ENCODE data around the gene ZBP1.

Gene ZBP1

DNA sequence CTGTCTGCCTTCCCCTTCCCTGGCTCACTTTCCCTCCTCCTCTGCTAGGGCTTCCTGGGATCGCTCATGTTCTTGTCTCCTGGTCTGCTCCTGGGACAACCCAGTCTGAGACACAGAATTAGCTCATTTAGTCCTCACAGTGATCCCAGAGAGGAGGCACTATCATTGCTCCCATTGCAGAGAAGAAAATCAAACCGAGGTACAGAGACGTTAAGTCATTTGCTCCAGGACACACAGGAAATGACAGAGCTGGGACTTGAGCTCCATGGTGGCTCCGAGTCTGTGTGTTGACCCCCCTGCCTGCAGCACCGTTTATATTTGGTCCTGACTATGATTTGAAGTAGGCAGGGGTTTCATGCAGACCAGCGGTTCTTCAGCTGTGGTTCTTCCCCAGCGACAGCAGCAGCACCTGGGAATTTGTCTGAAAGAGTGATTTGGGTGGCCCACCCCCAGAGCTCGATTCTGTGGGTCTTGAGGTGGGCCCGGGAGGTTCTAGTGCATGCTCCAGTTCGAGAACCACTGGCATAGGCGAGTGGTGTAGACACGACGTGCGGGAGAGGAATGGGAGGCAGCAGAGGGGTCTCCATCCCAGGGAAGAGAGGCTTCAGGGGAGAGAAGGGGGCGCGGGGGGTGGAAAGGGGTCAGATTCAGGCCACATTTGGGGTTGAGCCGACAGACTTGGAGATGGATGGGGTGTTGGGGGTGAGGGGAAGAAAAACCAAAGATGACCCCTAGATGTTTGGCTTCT, 34.6 kb downstream of the ZBP1 start:
- Mint-ChIP-seq H3K9me3 (ENCODE audit: low read depth) (no peaks in the 10 kb centered on the region), H3K36me3 (no peaks in the 10 kb centered on the region), H3K4me3 (no peak overlapping the region), H3K4me1 (ENCODE audit: low read depth) (no peaks in the 10 kb centered on the region), H3K27me3 (peaks cover 19% of the 10 kb centered on the region), H3K27ac (no peak overlapping the region)

DNA sequence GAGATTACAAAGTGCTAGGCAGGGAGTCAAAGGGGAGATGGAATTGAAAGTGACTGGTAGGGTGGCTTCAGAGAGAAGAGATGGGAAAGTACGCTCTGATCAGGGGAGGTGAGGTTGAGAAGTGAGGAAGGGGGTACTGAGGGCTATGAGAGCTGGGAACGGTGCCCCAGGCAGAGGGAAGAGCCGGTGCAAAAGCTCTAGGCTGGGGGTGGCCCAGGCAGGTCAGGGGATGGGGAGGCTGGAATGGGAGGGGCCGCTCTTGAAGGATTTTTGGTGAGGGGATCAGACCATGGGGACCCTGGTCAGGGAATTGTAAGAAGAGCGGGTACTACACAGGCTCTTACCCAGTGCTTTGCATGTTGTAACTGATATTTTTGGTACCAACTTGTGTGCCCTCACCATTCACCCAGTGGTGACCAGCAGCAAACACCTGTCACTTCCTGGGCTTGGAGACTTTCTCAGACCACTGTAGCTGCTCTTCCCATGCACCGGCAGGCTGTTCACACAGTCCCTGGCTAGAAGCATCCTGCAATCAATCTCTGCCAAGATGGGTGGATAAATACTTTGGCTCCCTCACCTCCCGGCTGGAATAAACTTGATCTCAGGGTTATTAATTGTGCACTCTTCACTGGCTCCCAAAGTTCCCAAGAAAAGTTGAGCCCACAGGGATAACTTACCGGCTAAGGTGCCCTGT, 35.3 kb downstream of the ZBP1 start:
- Mint-ChIP-seq H3K27me3 (peaks cover 26% of the 10 kb centered on the region), H3K9me3 (ENCODE audit: low read depth) (no peaks in the 10 kb centered on the region), H3K4me1 (ENCODE audit: low read depth) (no peaks in the 10 kb centered on the region), H3K36me3 (no peaks in the 10 kb centered on the region), H3K4me3 (no peak overlapping the region), H3K27ac (no peak overlapping the region)

DNA sequence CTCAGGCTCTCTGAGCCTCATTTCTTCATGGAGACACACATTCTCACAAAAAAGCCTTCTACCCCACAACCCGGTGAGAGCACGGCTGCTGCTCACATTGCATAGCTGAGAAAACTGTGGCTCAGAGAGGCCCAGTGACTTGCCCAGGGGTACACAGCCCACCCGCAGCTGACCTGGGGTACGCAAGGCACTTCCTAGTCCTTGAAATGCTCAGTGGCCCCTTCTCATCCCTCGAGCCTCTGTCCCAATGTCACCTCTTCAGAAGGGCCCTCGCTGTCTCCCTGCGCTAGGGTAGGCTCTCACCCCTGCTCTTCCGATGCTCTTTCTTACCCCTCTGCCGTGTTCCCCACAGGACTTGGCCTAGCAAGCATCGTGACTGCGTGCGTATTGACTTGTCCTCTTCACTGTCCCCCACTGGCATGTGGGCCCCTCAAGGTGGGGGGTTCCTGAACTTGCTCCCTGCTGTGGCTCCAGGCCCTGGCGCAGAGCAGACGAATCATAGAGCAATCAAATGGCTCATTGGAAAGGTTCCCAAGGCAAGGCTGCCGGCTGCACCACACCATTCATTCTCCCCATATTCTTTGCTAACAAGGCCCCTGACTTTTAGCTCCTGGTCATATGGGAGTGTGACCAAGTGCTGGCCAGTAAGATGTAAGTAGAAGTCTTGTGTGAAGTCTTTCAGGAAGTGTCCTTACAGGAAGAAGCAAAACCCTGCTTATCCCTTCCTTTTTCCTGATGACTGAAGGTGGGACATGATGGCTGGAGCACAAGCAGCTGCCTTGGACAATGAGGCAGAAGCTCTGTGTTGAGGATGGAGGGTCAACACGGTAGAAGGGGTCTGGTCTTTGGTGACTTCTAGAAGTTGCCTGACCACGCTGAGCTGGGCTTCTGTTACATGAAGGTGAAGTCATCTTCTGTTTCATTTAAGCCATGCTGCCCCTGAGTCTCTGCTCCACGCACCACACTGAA, 36.7 kb downstream of the ZBP1 start:
- no peaks in the 10 kb centered on the region for H3K4me1 Mint-ChIP-seq (ENCODE audit: low read depth)
- no peak overlapping the region for H3K27ac Mint-ChIP-seq
- H3K9me3 Mint-ChIP-seq (ENCODE audit: low read depth): no peaks in the 10 kb centered on the region
- H3K36me3 Mint-ChIP-seq: no peaks in the 10 kb centered on the region
- no peak overlapping the region for H3K4me3 Mint-ChIP-seq
- peaks cover 30% of the 10 kb centered on the region for H3K27me3 Mint-ChIP-seq

DNA sequence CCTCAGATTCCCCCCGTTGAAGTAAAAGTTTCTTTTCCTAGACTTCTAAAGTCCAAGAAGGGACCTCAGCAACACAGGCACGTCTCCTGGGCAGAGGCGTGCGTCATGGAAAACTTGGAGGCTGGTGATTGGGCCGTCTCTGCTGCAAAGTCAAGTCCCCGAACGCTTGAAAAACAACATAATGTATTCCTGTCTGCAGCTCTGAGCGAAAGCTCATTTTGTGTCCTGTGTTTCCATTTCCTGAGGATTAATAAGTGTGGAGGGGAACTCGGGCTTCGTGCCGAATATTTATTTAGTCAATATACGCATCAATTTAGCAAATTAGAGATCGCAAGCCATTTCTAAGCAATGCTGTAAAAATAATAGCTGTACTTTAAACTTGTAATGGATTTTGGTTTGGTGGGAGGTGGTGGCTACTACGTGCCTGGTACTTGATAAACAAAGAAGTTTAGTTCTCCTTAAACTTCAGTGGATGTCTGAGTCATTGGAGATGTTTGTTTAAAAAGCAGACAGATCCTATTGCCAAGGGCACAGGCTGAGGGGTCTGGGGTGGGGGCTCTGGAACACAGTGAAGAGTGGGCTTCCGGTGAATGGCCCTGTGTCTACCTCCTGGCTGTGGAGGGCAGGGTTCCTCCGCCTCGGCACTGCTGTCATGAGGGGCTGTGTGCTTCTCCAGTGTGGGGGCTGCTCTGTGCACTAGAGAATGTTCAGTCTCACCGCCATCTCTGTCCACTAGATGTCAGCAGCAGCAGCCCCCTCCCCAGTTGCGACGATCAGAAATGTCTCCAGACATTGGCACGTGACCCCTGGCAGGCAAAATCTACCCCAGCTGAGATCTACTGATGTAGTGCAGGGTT, 37.6 kb downstream of the ZBP1 start:
- Mint-ChIP-seq H3K4me3 (no peak overlapping the region), H3K9me3 (ENCODE audit: low read depth) (no peaks in the 10 kb centered on the region)

DNA sequence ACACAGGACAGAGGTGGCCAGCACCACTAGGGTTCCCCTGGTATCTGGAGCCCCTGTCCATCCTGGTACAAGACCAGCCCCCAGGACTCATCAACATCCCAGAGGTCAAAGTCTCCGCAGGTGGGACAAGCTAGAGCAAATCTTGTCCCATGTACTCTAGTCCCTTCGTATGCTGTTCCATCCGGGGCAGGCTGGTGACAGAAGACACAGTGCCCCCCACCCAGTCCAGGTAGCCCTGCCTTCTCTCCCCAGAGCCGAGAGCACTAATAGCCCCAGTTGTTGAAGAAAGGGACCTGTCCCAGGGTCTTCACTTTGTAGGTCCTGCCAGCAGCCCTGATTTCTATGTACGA, 38.2 kb downstream of the ZBP1 start:
- no peaks in the 10 kb centered on the region for H3K9me3 Mint-ChIP-seq (ENCODE audit: low read depth)
- H3K4me3 Mint-ChIP-seq: no peak overlapping the region
- no peaks in the 10 kb centered on the region for H3K4me1 Mint-ChIP-seq (ENCODE audit: low read depth)
- no peaks in the 10 kb centered on the region for H3K36me3 Mint-ChIP-seq
- peaks cover 30% of the 10 kb centered on the region for H3K27me3 Mint-ChIP-seq
- H3K27ac Mint-ChIP-seq: no peak overlapping the region

More for the DNA sequence above, 37.6 kb downstream of the ZBP1 start:
- Mint-ChIP-seq H3K27me3 (peaks cover 30% of the 10 kb centered on the region), H3K36me3 (no peaks in the 10 kb centered on the region), H3K27ac (no peak overlapping the region), H3K4me1 (ENCODE audit: low read depth) (no peaks in the 10 kb centered on the region)

DNA sequence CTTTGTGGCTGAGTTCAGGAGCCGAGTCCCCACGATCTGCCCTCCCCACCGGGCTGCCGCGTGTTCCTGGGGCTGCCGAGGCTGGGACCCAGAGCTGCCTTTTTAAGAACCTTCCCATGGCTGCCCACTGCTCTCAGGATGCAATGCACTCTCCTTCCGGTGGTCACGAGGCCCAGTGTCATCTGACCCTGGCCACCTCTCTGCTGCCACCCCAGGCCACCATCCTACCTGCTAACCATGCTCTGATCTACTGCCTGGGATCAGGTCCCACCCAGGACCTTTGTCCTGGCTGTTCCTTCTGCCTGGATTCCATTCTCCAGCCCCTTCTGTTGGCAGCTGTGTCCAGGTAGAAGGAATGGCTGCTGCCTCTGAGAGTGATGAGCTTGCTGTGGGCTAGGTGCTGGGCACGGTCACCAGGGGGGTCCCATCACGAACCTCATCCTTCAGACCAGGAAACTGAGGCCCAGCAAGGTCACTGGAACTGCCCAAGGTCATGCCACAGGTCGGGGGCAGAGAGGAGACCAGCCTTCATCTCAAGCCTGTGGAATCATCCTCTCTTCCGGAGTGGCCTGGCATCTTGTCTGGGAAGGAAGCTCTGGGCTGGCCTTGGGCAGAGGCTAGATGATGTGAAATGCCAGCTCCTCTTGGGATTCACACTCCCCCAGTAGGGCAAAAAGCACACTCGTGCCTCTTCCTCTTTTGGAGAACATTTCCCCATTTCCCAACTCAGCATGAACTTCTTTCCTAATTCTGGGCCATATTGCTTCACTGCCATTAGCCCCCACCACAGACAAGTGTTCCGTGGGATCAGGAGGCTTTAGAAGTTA, 38.8 kb downstream of the ZBP1 start:
- no peak overlapping the region for H3K4me3 Mint-ChIP-seq
- H3K9me3 Mint-ChIP-seq (ENCODE audit: low read depth): no peaks in the 10 kb centered on the region
- H3K36me3 Mint-ChIP-seq: no peaks in the 10 kb centered on the region
- H3K27ac Mint-ChIP-seq: no peak overlapping the region
- H3K4me1 Mint-ChIP-seq (ENCODE audit: low read depth): no peaks in the 10 kb centered on the region
- peaks cover 30% of the 10 kb centered on the region for H3K27me3 Mint-ChIP-seq

DNA sequence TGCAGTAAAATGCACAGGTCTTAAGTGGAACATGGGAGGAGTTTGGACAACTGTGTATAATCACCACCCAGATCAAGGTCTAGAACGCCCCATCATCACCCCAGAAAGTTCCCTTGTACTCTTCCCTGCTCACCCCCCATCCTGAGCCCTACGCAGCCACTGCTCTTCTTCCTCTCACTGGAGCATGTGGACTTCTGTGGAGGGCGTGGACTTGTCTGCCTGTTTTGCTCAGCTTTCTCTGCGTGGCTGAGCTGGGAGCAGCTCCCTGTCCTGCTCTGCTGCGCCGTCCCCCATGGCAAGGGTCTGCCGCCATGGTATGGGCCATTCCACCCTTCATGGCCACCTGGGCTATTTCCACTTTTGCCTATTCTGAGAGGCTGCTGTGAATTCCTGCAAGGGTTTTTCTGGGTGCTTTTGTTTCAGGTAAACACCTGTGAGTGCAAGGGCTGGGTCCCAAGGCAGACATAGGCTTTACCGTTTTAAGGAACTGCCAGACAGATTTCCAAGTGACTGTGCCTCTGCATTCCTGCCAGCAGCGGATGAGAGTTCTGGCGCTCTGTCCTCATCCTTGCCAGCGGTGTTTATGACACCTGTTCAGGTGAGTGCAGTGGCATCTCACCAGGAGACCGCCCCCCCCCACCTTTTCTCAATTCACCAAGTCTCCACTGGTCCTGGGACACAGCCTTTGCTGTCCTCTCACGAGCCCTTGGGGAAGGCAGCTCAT, 39.6 kb downstream of the ZBP1 start:
- H3K4me3 Mint-ChIP-seq: no peak overlapping the region
- H3K9me3 Mint-ChIP-seq (ENCODE audit: low read depth): no peaks in the 10 kb centered on the region
- no peaks in the 10 kb centered on the region for H3K36me3 Mint-ChIP-seq
- H3K4me1 Mint-ChIP-seq (ENCODE audit: low read depth): no peaks in the 10 kb centered on the region
- H3K27me3 Mint-ChIP-seq: peaks cover 30% of the 10 kb centered on the region
- H3K27ac Mint-ChIP-seq: no peak overlapping the region

DNA sequence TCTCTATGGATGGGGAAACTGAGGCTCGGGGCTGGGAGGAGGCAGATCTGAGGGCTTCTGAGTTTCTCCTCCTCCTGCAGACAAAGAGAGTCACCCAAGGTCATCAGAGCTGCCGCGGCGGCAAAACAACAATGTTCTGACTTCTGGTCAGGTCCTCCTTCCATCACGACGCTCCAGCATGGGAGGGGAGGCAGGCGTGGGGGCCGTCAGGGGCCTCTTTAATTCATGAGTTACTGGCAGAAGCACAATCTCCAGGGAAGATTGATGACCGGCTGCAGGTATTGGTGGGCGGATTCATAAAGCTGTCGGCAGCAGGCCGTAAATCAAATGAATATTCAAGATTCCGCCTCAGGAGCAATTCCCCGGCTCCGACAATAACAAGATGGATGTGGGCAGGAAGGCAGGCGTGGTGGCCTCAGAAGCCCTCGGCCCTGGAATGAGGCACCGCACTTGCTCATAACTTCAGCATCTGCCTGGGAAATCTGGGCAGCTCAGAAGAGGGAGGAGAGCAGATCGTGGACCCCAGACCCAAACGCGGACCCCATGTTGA, 40.3 kb downstream of the ZBP1 start:
- Mint-ChIP-seq H3K27ac (no peak overlapping the region), H3K4me1 (ENCODE audit: low read depth) (no peaks in the 10 kb centered on the region), H3K4me3 (no peak overlapping the region), H3K27me3 (peaks cover 27% of the 10 kb centered on the region), H3K9me3 (ENCODE audit: low read depth) (no peaks in the 10 kb centered on the region), H3K36me3 (no peaks in the 10 kb centered on the region)

DNA sequence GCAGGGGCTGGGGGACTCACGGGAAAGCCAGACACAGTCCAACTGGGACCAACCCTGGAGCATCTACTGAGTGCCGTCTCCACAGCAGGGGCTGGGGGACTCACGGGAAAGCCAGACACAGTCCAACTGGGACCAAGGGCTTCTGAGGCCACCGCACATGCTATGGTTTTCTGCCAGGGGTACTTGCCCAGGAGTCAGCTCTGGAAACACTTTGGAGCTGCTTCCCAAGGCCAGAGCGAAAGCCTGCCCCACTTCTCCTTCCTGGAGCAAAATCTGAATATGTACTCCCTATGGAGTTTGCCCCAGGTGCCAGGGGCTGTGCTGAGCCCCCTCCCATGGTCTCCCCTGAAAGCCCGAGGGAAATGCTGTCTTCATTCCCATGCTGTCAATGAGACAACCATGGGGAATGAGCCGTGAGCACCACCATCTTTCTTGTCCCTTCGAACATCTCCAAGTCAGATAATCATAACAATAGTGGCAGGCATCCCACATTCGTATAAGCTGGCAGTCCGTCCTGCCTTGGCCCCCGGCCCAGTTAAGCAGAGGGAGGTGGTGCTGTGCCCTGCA, 40.8 kb downstream of the ZBP1 start:
- Mint-ChIP-seq H3K4me3 (no peak overlapping the region), H3K36me3 (no peaks in the 10 kb centered on the region), H3K9me3 (ENCODE audit: low read depth) (no peaks in the 10 kb centered on the region), H3K4me1 (ENCODE audit: low read depth) (no peaks in the 10 kb centered on the region), H3K27me3 (peaks cover 24% of the 10 kb centered on the region), H3K27ac (no peak overlapping the region)

DNA sequence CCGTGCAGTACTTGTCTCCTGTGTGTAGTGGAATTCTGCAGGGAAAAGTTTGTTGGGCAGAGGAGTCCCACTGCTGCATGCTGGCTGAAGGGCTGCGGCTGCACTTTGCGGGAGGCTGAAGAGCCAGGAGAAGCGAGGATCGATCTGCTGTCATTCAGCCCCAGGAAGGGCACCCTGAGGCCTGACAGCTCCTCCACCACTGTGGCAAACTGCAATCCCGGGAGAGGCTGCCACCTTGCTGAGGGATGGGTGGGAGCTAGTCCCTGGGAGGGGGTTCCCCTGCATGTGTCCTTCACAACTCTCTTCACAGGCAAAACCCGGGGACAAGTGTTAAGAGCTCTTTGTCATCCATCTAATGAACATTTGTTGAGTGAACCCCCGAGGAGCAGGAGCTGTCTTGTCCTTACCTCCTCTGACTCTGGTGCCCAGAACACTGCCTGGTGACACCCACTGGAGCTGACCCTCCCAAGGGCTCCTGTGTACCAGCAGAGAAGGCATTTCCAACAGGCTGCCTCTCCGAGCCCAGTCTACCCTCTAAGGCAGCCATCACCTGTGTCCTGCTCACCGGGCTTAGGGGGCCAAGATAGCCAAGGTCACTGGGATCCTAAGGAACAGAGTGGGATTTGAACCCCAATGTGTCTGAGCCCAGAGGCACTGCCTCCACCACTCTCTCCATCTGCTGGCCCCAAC, 41.6 kb downstream of the ZBP1 start:
- H3K27ac Mint-ChIP-seq: no peak overlapping the region
- H3K27me3 Mint-ChIP-seq: peaks cover 23% of the 10 kb centered on the region
- no peak overlapping the region for H3K4me3 Mint-ChIP-seq
- no peaks in the 10 kb centered on the region for H3K36me3 Mint-ChIP-seq
- no peaks in the 10 kb centered on the region for H3K9me3 Mint-ChIP-seq (ENCODE audit: low read depth)
- H3K4me1 Mint-ChIP-seq (ENCODE audit: low read depth): no peaks in the 10 kb centered on the region

DNA sequence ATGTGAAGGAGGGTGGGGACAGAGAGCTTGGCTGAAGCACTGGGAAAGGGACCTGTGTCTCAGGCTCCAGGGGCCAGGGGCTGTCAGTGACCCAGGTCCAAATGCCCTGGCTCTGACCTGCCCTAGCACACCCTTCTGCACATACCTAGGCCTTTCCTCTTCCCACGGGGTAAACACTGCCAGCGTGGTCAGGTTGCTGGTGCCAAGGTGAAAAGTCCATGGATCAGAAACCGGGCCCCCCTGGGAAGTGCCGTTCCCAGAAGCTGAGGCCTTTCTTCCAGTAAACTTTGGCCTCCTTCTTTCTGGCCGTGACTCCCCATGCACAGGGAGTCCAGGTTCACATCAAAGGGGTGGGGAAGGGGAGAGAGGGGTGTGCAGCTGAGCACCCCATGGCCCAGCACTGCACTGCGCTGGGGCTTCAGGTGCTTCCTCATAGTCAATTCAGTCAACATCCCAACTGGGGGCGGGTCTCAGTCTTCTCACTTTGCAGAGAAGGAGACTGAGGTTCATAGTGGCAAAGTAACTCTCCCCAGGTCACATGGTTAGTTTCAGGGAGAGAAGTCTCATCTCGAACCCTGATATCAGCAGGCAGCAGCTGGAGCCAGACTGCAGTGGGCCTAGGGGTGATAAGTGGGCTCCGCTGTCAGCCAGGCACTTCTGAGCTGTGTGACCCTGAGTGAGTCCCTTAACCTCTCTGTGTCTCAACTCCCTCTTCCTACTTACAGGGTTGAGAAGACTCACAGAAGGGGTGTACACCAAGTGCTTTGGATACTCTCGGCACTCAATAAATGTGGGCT, 42.3 kb downstream of the ZBP1 start:
- no peaks in the 10 kb centered on the region for H3K36me3 Mint-ChIP-seq
- no peak overlapping the region for H3K27ac Mint-ChIP-seq
- no peaks in the 10 kb centered on the region for H3K9me3 Mint-ChIP-seq (ENCODE audit: low read depth)
- H3K4me1 Mint-ChIP-seq (ENCODE audit: low read depth): no peaks in the 10 kb centered on the region
- H3K27me3 Mint-ChIP-seq: peaks cover 19% of the 10 kb centered on the region
- H3K4me3 Mint-ChIP-seq: no peak overlapping the region

Measured in activated naive CD8-positive, alpha-beta T cell (primary cell).